Measurements from ENCODE around the gene SAXO1. TPM values are rescaled to one million over a fixed set of nuclear protein-coding genes. Genes with fewer than 3 reads are reported as not detected.

The SAXO1 gene
- total and polyA plus RNA-seq, 2 experiments from 2014 or later = 0.02 TPM; not detected in 1

- Histone ChIP-seq H3F3A (replicated peaks; ENCODE audit: low read depth) (no peaks in the 10 kb centered on the region), H3K79me2 (replicated peaks; ENCODE audit: insufficient read depth) (no peaks in the 10 kb centered on the region), H3K9me2 (ENCODE audit: insufficient read depth) (peaks cover 11% of the 10 kb centered on the region), H3K4me2 (no peak overlapping the region), H4K20me1 (replicated peaks; ENCODE audit: insufficient read depth) (no peaks in the 10 kb centered on the region), H3K36me3 (ENCODE audit: insufficient read depth) (no peaks in the 10 kb centered on the region), H3K27ac (ENCODE audit: low read depth) (no peak overlapping the region), H3K4me3 (no peak overlapping the region), H3K4me1 (ENCODE audit: insufficient read depth) (peaks cover 17% of the 10 kb centered on the region), H2AFZ (peak overlapping the region; percentile 69), H3K27me3 (ENCODE audit: insufficient read depth) (no peaks in the 10 kb centered on the region)
- Mint-ChIP-seq H3K27ac (no peak overlapping the region), H3K36me3 (ENCODE audit: low read depth) (no peaks in the 10 kb centered on the region), H3K4me1 (peaks cover 28% of the 10 kb centered on the region), H3K27me3 (ENCODE audit: insufficient read depth, low read depth, poor library complexity) (peaks cover 7% of the 10 kb centered on the region), H3K9me3 (no peaks in the 10 kb centered on the region), H3K4me3 (no peak overlapping the region)
- ATAC-seq (peak; percentile 19), DNase-seq (ENCODE audit: low spot score) (no peak)
- TF ChIP-seq ETS1 (IDR thresholded peaks at IDR 0.05) (no peak), ZNF114 (CRISPR knock-in tag; IDR thresholded peaks at IDR 0.05) (no peak), ZNF331 (CRISPR knock-in tag; IDR thresholded peaks at IDR 0.05; ENCODE audit: low read depth) (no peak), EZH2 (IDR thresholded peaks at IDR 0.05; ENCODE audit: low read depth, unreplicated experiment) (no peak), CTCF (conservative IDR thresholded peaks at IDR 0.05; ENCODE audit: low read depth in 2 of 2) (no peak), REST (IDR thresholded peaks at IDR 0.05; ENCODE audit: unreplicated experiment) (no peak), STAT1 (IDR thresholded peaks at IDR 0.05; ENCODE audit: unreplicated experiment) (no peak), POLR2AphosphoS5 (IDR thresholded peaks at IDR 0.05; ENCODE audit: low read depth) (no peak), CREB1 (CRISPR knock-in tag; IDR thresholded peaks at IDR 0.05; ENCODE audit: low read depth) (no peak), EZH2phosphoT487 (IDR thresholded peaks at IDR 0.05; ENCODE audit: unreplicated experiment) (no peak), ZNF462 (CRISPR knock-in tag; IDR thresholded peaks at IDR 0.05) (no peak), NANOG (IDR thresholded peaks at IDR 0.05; ENCODE audit: borderline replicate concordance) (no peak), JUNB (IDR thresholded peaks at IDR 0.05; ENCODE audit: unreplicated experiment) (no peak)
Observed at GRCh38 chr9:18907927-18908625, 124.9 kb downstream of the SAXO1 start.

Data from GM23338 (cell line).